NCI-H2029 treated with DMSO at 0.1 percent for 48 hours (cell line): ENCODE measurements around the gene IP6K3.

Experiments
- DNase-seq: peaks from one replicate; lab custom pipeline; 2025; lab: John Stamatoyannopoulos, UW

IP6K3 gene

DNA sequence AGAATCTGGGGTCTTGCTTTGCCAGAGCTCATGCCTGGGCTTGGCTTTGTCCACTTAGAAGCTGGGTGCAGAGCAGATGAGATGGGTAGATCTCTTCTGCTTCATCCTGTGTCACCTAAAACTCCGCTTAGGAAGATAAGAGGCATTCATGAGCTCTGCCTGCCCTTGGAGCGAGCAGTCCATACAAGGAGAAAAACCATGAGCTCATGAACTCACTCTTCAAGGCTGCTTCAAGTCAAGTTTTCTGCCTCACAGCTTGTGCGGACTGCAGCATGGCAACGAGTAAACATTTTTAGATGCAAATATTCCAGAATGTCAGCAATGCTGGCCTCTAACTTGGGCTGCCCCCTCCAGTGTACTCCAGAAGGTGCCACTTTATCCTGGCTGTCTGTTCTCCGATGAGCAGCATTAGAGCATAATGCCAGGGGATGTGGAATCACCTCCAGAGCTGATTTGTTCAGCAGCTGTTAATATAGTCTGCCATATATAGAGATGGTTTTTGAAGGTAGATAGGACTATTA is 24.5 kb downstream of the IP6K3 start:
- no peak for DNase-seq

DNA sequence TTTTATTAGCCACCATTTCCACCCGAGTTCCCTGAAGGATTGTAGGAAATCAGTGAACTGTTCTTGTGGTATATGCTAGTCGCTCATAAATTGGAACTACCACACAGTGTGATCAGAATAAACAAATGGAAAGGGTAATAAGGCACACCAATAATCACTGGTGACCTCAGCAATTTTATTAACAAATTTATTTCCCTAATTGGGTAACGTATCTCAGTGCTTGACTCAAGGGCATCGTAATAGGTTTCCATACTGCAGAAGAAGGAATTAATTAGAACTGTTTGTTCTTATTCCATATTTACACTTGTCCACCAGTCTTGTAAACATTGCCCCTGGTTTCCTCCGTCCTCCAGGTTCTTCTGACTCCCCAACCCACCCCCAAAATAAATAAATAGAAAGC is 25.2 kb downstream of the IP6K3 start:
- peak; percentile 48 for DNase-seq

DNA sequence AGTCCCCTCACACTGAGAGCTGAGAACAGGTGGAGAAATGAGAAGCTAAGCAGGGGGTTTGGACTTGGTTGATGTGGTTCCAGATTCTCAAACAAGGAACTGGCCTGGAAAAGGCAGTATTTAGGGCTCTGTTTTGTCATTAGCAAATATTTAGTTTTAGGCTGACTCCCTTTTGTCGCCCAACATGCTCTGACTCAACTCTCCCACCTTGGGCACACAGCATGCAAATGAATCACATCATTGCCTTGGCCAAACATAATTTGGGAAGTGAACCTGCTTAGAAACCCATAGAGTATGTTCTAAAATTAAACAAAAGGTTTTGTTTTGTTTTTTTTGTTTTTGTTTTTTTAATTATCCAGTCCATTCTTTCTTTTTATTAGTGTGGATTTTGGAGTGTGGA is 25.7 kb downstream of the IP6K3 start:
- no peak for DNase-seq

DNA sequence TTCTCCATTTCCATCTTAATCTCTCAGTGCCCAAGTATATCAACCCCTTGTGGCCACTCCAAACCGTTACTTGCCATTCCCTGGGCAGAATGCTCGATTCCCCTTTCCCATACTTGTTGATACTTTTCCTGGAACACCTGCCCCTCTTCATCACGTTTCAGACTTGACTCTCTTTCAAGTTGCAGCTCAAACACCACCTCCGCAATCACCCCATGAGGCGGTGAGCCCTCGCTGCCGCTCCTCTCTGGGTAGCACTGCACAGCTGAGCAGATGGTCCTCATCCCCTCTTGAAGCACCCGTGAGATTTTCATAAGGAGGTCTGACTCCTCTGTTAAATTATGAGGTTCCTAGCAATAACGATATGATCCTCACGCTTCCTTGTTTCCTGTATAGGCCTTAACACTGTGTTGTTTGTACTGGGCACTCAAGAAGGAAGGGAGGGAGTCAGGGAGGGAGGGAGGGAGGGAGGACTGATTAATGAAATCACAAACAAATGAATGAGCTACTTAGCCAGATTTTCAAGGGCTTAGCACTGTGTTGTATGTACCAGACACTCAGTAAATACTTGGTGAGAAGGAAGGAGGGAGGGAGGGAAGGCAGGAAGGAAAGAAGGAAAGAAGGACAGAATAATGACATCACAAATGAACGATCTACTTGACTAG is 27.2 kb downstream of the IP6K3 start:
- peak; percentile 99 for DNase-seq

DNA sequence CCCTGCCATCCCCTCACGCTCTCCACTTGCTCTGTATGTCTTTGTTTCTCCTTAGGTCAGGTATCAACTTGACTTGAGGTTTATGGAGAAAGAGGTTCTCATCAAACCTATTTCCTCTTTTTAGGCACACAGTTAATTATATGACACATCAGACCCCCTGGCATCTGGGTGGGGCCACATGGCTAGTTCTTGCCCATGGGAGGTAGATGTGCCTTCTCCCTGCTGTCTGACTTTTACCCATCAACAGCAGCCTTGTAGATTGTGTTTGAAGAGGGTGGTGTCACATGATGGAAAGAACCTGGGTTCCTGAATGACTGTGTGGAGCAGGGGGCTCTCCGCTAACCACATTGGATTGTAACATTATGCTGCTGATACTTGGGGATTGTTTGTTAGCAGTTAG is 28.0 kb downstream of the IP6K3 start:
- DNase-seq: no peak

DNA sequence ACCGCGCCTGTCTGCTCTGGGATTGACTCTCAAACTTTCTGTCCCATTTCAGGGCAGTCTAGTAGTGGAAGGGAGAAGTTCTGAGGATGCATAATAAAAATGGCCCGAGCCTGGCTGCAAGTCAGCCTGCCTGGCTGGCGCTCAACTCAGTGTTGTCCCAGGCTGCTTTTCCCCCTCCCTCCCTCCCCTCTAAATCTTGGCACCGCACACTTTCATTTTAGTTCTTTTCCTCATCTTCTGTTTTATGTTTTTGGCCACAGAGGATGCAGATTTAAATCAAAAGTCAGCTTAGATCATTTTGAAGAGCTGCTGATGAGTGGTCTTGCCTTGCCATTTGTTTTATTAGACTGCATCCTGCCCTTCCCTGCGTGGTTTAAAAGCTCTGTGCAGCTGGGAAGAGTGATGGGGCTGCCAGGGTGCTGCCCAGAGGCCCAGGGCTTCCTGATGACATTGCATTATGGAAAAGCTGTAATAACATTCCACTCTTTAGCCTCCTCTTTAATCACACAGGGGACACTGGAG is 28.7 kb downstream of the IP6K3 start:
- DNase-seq: peak; percentile 38

DNA sequence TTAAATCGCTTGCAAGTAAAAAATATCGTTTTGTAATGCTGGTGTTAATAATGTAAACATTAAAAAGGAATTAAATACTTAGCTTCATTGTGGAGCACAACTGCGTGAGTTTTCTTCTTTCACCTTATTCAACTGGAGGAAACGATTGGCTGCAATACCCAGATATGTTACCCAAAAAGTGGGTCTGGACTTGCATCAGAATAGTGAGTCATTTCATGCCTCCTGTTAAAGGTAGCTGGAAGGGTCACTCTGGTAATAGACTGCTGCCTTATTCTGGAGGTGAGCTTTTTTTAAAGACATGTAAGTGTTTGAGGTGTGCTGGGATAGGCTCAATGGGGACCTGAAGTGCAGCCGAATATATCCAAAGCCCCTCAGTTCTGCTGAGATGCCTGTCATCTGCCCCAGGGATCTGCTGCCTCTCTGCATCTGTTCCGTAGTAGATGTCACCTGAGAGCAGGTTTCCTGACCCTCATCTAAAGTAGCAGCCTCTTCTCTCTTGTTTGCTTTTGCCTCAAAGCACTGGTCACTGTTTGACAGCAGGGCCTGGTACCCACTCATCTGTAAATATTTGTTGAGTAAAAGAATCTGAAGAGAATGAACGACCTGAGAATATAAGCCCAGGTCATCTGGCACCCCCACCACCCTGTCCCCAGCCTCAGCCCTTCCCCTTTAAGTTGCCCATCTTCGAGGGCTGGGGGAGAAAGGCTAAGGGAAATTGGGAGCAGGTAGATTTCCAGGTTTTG is 29.6 kb downstream of the IP6K3 start:
- peak; percentile 85 for DNase-seq

DNA sequence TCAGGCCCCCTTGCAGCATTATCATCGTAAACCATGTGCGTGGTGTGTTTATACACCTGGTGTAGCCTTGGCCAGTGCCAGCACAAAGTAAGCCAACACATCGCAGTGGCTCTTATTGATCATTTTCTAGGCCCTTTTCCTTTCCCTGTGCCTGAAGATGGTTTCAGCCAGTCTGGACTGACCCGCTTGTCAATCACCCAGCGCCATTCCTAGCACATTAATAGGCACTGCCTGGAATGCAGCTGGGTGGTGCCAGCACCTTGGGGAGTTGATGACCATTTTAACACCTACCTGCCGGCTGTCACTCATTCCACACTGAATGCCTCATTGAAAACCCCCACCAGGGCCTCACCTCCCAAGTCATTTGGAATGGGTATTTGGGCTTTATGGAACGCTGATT is 30.3 kb downstream of the IP6K3 start:
- DNase-seq: peak; percentile 94

DNA sequence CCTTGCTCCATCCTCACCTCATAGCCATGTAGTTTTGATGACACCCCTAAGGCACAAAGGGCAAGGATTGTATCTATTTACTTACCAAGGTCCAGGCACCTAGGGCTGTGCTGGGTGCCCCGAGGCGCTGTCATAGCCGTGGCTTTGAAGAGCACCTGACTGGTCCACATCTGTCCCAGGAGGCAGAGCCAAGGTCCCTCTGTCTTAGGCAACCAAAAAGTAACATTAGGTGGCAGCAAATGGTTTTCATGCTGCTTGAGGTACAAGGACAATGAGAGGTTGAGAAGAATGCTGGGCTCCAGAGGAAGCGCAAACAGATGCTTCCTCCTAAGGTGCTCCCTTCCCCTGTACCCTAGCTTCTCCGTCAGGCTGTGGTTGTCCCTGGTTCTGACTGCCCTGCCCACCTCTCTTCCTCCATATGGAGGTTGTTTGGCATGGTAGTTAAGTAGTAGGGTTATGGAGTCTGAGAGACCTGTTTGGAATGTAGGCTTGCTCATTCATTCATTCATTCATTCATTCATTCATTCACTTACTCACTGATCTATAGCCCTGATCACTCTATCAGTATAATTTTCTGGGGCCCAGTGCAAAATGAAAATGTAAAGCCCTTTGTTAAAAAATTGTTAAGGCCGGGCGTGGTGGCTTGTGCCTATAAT is 32.2 kb downstream of the IP6K3 start:
- no peak for DNase-seq

DNA sequence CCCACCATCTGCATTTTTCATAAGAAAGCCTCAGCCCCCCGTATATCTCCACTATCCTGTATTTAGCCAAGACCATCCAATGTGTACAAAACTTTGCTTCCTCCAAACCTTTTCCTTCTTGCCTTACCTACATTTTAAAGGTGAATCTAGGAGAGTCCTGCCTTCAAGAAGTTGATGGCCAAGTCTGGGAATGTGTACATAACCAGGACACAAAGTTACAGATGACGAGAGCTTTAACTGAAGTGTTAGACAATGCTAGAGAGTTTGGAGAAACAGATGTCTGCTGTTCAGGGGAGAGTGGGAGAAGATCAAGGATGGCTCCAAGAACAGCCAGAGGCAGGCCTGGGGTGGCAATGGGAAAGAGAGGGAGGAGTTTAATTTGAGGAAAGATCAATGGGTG is 32.9 kb downstream of the IP6K3 start:
- no peak for DNase-seq

DNA sequence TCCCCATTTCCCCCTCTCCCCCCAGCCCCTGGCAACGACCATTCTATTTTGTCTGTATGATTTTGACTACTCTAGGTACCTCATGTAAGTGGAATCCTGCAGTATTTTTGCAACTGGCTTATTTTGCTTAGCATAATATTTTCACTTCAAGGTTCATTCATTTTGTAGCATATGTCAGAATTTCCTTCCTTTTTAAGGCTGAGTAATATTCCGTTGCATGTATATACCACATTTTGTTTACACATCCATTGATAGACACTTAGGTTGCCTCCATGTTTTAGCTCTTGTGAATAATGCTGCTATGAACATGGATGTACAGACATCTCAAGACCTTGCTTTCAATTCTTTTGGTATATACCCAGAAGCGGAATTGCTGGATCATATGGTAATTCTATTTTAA is 33.8 kb downstream of the IP6K3 start:
- DNase-seq: no peak

DNA sequence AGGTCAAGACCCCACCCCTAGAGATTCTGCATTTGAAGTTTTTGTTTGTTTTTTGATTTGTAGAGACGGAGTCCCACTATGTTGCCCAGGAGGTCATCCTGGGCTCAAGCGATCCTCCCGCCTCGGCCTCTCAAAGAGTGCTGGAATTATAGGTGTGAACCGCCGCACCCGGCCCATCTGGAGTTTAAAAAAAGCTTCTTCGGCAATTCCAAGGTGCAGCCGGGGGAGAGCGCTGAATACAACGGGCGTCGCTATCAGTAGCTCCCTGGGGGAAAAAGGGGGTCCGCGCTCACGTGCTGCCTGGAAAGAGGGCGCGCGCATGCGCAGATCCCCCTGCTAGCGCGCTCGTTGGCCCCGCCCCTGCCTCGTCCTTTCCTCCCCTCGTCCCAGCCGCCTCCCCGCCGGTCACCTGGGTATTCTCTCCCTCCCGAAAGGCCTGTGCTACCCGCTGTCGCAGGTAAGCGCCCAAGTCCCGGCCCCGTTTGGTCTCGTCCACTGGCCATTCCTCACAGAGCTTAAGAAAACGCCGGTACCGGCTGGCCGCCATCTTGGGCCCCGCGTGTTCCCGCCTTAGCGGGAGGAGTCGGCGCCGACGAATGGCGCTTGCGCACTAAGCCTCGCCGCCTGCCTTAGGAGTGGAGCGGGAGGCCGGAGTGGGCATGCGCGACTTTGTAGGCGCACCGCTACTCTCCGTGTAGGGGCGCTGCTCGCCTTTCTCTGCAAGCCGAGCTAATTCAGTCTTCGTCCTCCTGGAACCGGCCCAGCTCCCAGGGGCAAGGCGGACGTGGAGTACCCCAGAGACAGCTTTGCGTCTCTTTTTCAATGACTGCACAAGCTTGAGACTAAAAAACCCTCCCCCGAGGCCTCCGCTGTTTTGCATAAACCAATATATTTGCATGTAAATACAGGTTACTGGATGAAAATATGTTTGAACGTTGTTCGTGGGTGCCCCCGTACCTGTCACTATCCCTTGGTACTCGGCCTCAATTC is 35.3 kb downstream of the IP6K3 start, which contains the start of gene UQCC2:
UQCC2 (minus strand) TSS at position 561 of the 990 bp plus-strand sequence; CDS start at position 547, 14 bp downstream.
- peak; percentile 88 for DNase-seq

DNA sequence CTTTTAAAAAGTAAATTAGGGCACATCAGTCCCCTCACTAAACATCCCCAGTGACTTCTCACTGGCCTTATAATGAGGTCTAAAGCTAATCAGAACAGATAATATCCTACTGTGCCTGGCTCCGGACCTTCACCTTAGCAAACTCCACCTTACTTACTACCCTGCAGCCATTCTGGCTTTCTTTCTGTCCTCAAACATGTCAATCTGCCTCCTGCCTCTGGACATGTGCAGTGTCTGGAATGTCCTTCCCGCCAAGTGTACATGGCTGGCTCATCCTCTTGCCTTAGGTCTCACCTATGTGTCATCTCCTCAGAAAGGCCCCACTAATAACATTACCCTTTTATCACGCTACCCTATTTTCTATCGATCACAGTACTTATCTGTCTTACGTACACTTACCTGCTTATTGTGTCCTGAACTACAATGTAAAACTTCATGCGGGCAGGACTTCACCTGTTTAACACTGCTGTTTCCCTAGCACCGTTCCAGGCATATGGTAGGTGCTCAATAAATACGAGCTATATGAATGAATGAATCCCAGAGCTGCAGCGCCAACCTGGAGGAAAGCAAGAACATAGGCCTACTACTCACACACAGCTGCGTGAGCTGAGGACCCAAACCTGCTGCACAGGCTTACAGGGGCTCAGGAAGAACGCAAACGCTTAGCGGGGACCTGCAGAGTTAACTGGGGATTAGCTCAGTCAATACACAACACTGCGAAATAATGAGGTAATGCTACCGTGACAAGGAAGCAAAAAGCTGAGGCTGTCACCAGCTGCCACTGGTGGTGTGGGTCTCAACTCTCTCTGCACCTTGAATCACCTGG is 36.2 kb downstream of the IP6K3 start:
- no peak for DNase-seq

DNA sequence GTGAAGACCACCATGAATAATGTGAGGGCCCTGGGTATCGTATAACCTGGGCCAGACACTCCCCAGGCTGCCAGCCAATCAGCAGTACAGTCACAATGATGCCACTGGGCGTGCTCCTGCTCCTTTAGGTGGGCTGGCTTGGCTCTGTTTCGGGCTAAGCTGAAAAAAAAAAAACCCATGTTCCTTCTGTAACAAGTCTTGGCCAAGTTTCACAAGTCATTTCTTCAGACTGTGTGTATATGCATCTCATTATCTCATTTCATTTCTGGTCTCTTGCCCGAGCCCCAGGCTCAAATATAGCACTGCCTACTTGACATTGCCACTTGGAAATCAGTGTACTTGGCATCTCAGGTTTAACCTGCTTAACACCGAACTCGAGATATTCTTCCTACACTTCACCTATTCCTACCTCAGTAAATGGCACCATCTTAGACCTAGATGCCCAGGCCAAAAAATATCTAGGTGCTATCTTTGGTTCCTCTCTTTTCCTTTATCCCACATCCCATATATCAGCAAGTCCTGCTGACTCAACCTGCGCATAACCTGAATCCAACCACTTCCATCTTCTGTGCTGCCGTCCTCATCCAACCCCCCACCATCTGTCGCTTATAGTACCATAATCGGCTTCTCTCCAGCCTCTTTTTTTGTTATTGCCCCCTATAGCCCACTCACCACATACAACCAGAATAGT is 37.0 kb downstream of the IP6K3 start:
- DNase-seq: no peak

DNA sequence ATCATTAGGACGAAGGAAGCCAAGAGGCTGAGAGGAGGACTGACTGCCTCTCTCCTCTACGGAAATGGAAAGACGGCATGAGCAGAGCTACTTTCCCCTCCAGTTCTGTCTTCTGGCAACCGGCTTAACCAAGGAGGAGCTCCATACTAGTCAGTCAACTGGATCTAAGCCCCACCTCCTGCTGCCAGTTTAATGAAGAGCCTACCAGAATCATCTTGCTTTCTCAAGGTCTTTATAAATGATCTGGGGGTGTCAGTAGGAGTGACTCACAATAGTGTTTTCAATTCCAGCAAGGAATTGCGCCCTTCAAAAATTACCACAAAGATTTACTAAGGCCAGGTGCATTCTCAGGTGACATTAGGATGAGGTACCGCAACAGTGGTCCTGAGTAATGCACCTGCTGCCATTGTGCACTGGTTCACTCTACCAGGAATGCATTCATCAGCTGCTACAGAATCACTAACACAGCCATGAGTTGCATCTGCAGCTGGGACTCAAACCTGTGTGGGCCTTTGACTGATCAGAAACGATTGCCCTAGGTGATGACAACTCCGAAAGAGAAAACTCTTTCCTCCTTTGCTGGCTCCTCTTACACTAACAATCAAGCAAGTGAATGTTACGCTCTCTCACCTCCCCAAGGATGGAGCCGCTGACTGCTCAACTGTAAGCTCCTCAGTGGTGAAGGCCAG is 38.0 kb downstream of the IP6K3 start:
- no peak for DNase-seq

DNA sequence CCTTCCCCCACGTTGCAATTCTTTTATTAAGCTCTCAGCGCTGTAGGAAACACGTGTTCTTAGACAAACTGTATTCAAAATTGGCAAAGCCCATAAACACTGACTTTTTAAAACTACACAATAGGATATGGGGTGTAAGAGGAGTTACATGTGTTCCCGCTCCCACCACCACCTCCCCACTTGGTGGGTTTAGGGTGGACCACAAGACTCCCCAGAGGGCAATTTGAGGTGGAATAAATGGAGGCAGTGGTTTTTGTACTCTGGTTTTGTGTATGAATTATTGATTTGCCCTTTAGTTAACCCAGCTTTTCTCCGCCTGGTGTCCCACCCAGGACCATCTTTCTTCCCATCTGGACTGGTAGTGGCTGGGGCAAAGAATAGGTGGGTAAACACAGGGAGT is 38.9 kb downstream of the IP6K3 start:
- DNase-seq: no peak

DNA sequence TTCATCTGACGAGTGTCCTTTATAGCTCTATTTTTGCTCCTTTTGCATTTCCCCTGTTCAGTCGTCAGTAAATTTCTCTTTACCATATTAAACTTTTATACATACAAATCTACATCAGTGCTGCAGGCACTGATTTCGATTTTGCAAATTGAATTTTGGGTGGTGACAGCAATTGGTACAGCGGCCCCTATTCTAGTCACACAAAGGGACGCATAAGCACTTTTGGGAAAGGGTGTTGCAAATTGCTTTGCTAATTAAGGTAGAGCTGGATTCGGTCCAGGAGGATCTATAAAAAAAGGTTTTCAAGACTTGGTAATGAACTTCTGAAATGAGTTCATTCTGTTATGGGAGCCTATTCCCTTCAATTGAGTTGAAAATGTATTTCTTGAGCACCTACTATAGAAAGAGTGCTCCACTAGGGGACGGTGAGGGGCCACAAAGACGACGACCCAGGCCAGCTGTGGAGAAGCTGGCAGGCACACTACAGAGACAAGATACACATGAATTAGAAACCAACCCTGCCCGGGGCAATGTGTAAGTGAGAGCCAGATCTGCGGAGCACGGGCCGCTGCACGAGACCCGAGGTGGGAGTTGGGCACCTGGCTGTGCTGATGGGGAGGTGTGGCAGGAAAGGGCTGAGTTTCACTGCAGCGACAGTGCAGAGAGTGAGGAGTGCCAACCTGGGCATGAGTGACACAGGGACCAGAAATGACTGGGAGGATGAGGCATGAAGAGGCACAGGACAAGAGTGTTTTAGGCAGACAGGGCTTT is 40.6 kb downstream of the IP6K3 start:
- no peak for DNase-seq

DNA sequence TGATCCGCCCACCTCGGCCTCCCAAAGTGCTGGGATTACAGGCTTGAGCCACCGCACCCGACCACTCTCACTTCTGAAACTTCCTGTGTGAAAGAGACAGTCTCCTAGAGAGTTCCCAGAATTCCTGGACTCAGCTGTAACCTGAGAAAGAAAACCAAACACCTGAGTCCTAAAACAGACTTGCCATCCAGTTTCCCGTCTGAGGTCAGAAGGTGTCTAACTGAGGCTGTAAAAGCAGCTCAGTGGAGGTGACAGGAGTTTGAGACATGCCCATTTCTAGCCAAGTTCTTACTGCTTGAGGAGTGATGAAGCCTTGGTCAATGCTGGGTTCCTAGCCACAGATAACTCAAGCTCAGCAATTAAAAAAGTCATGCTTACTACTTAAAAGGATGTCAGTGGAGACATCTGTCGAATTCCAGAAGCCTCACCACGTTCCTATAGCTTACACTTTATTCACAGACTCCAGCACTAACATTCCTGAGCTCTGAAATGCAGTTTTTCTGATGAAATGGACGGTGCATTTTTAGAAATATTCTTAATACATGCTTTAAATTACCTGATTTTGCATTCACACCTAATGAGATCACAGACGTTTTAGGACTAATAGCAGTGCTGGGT is 41.3 kb downstream of the IP6K3 start:
- DNase-seq: no peak
